ENCODE data around the gene OR12D1.

DNA sequence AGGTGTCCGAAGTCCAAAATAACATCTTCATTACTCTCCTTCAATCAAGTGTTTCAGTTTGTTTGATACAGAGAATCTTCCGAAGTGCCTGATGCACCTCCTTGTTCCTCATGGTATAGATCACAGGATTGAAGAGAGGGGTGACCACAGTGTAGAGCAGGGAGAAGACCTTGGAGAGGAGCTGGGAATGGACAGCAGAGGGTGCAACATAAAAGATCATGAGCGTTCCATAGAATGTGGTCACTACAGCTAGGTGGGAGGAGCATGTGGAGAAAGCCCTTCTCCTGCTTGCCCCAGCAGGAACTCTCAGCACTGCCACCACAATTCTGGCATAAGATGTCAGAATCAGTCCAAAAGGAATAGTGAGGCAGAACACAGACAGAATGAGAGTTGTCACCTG, 11.9 kb downstream of the OR12D1 start:
- TF ChIP-seq CTCF (conservative IDR thresholded peaks at IDR 0.05; ENCODE audit: low read depth, low read length), result no peak
- no peak for TF ChIP-seq MAFK (IDR thresholded peaks at IDR 0.05; ENCODE audit: low read depth, low read length)
- no peak for TF ChIP-seq POLR2A (IDR thresholded peaks at IDR 0.05; ENCODE audit: low read depth, low read length)
- no peak for TF ChIP-seq SMC3 (IDR thresholded peaks at IDR 0.05; ENCODE audit: low read depth, low read length)
- no peak for TF ChIP-seq RCOR1 (IDR thresholded peaks at IDR 0.05; ENCODE audit: insufficient replicate concordance, low read length)
- TF ChIP-seq BHLHE40 (IDR thresholded peaks at IDR 0.05; ENCODE audit: low read depth, low read length), result no peak
- TF ChIP-seq RFX5 (IDR thresholded peaks at IDR 0.05; ENCODE audit: low read depth, low read length), result no peak
- no peak for TF ChIP-seq RAD21 (IDR thresholded peaks at IDR 0.05; ENCODE audit: low read length)
- TF ChIP-seq, protein P1, sequence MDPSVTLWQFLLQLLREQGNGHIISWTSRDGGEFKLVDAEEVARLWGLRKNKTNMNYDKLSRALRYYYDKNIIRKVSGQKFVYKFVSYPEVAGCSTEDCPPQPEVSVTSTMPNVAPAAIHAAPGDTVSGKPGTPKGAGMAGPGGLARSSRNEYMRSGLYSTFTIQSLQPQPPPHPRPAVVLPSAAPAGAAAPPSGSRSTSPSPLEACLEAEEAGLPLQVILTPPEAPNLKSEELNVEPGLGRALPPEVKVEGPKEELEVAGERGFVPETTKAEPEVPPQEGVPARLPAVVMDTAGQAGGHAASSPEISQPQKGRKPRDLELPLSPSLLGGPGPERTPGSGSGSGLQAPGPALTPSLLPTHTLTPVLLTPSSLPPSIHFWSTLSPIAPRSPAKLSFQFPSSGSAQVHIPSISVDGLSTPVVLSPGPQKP (IDR thresholded peaks at IDR 0.05; ENCODE audit: borderline replicate concordance, low read depth, low read length), result no peak

Measured in IMR-90 (cell line).